Measurements from ENCODE around the gene ATAD5.

- TF ChIP-seq SUZ12 (IDR thresholded peaks at IDR 0.05; ENCODE audit: extremely low read depth, insufficient read depth, insufficient read length) (no peak), ZNF274 (IDR thresholded peaks at IDR 0.05; ENCODE audit: low read depth, low read length) (no peak)
Measured at GRCh38 chr17:30829022-30829421, 2.7 kb upstream of the ATAD5 start.

Measured in NT2/D1 (cell line).